OCI-LY1 (cell line): ENCODE results near the gene SEMA3C.

ENCODE experiments used
- H2AFZ ChIP-seq: fragments of 200-600 bp; sonication (generic), shearing (Covaris generic); 2 replicates; pipeline ENCODE4 v1.6.0; 2014; ENCODE audit warnings: antibody characterized with exemption, mild to moderate bottlenecking, low read length
- H3F3A ChIP-seq: fragments of 200-600 bp; sonication (generic), shearing (Covaris generic); 2 replicates; pipeline ENCODE4 v1.6.0; 2014; ENCODE audit warnings: mild to moderate bottlenecking, antibody characterized with exemption, low read length, moderate library complexity; ENCODE audit not compliant: insufficient read depth
- H3K27ac ChIP-seq: fragments of 200-600 bp; sonication (generic); 2 replicates; pipeline ENCODE4 v1.5.1; 2014; ENCODE audit warnings: low read length, mixed run types, mild to moderate bottlenecking, low read depth; ENCODE audit not compliant: poor library complexity, severe bottlenecking
- H3K27me3 ChIP-seq: fragments of 200-600 bp; sonication (generic); 2 replicates; pipeline ENCODE4 v1.6.0; 2014; ENCODE audit warnings: antibody characterized with exemption, mild to moderate bottlenecking, low read length, moderate library complexity; ENCODE audit not compliant: insufficient read depth
- H3K36me3 ChIP-seq: fragments of 200-600 bp; sonication (generic); 2 replicates; pipeline ENCODE4 v1.6.1; 2014; ENCODE audit warnings: mild to moderate bottlenecking, antibody characterized with exemption, low read length, moderate library complexity, mixed read lengths; ENCODE audit not compliant: insufficient read depth
- H3K4me1 ChIP-seq: fragments of 200-600 bp; sonication (generic); 2 replicates; pipeline ENCODE4 v1.5.1; 2014; ENCODE audit warnings: mild to moderate bottlenecking, low read length, moderate library complexity; ENCODE audit not compliant: insufficient read depth, severe bottlenecking
- H3K4me2 ChIP-seq: fragments of 200-600 bp; sonication (generic), shearing (Covaris generic); 2 replicates; pipeline ENCODE4 v1.6.1; 2014; ENCODE audit warnings: low read length
- H3K4me3 ChIP-seq: fragments of 200-600 bp; sonication (generic); 2 replicates; pipeline ENCODE4 v1.5.1; 2014; ENCODE audit warnings: low read length, low read depth, mild to moderate bottlenecking, mixed read lengths; ENCODE audit not compliant: poor library complexity, severe bottlenecking
- H3K79me2 ChIP-seq: fragments of 200-600 bp; shearing (Covaris generic); 2 replicates; pipeline ENCODE4 v1.6.1; 2016; ENCODE audit warnings: mixed run types, low read length, mixed read lengths; ENCODE audit not compliant: insufficient read depth
- H3K9ac ChIP-seq: fragments of 200-600 bp; sonication (generic), shearing (Covaris generic); 2 replicates; pipeline ENCODE4 v1.6.1; 2014; ENCODE audit warnings: mild to moderate bottlenecking, low read length, mixed read lengths
- H3K9me2 ChIP-seq: fragments of 200-600 bp; sonication (generic), shearing (Covaris generic); 2 replicates; pipeline ENCODE4 v1.6.1; 2014; ENCODE audit warnings: low read depth, mild to moderate bottlenecking, low read length, mixed read lengths
- H3K9me3 ChIP-seq: fragments of 200-600 bp; shearing (Covaris generic); 2 replicates; pipeline ENCODE4 v1.6.1; 2014; ENCODE audit warnings: low read length, mixed read lengths
- H4K20me1 ChIP-seq: fragments of 200-600 bp; sonication (generic), shearing (Covaris generic); 2 replicates; pipeline ENCODE4 v1.6.0; 2016; ENCODE audit warnings: mild to moderate bottlenecking, low read length; ENCODE audit not compliant: insufficient read depth
- CTCF ChIP-seq: fragments of 200-600 bp; sonication (generic), shearing (Covaris generic); IDR thresholded peaks from 2 replicates; pipeline ENCODE4 v1.5.1; 2017; ENCODE audit warnings: mild to moderate bottlenecking, antibody characterized with exemption, low read length, moderate library complexity, mixed read lengths
- EZH2 ChIP-seq: fragments of 200-600 bp; sonication (generic), shearing (Covaris generic); IDR thresholded peaks from 2 replicates; pipeline ENCODE4 v1.8.0; 2017; ENCODE audit warnings: borderline replicate concordance, mixed run types, mild to moderate bottlenecking, antibody characterized with exemption, low read length, moderate library complexity, mixed read lengths

SEMA3C gene

GRCh38 chr7:80794631-80795573, 123.9 kb downstream of the SEMA3C start:
- Histone ChIP-seq H2AFZ (no peak overlapping the region), H3K36me3 (no peaks in the 10 kb centered on the region), H3K27ac (no peak overlapping the region), H3K9me2 (no peaks in the 10 kb centered on the region), H3K79me2 (no peaks in the 10 kb centered on the region), H3K4me2 (no peak overlapping the region), H4K20me1 (no peaks in the 10 kb centered on the region), H3K27me3 (no peaks in the 10 kb centered on the region), H3F3A (no peaks in the 10 kb centered on the region), H3K4me3 (no peak overlapping the region), H3K9me3 (no peaks in the 10 kb centered on the region), H3K4me1 (no peaks in the 10 kb centered on the region), H3K9ac (no peak overlapping the region)
- TF ChIP-seq EZH2 = no peak
- no peak for TF ChIP-seq CTCF

GRCh38 chr7:80791509-80791929, 127.3 kb downstream of the SEMA3C start:
- Histone ChIP-seq H3K27ac (no peak overlapping the region), H3K4me3 (no peak overlapping the region), H3K36me3 (no peaks in the 10 kb centered on the region), H3K9me3 (no peaks in the 10 kb centered on the region), H3K9me2 (no peaks in the 10 kb centered on the region), H3K4me1 (no peaks in the 10 kb centered on the region), H2AFZ (no peak overlapping the region), H3K9ac (no peak overlapping the region), H3F3A (no peaks in the 10 kb centered on the region), H4K20me1 (no peaks in the 10 kb centered on the region), H3K79me2 (no peaks in the 10 kb centered on the region), H3K27me3 (no peaks in the 10 kb centered on the region), H3K4me2 (no peak overlapping the region)
- TF ChIP-seq EZH2 = no peak
- no peak for TF ChIP-seq CTCF

- Histone ChIP-seq H3K79me2 (no peaks in the 10 kb centered on the region), H3F3A (no peaks in the 10 kb centered on the region), H3K9me2 (no peaks in the 10 kb centered on the region), H3K4me3 (no peak overlapping the region), H3K27ac (no peak overlapping the region), H3K36me3 (no peaks in the 10 kb centered on the region), H3K4me2 (no peak overlapping the region), H4K20me1 (no peaks in the 10 kb centered on the region), H3K4me1 (no peaks in the 10 kb centered on the region), H3K27me3 (no peaks in the 10 kb centered on the region), H3K9ac (no peak overlapping the region), H2AFZ (no peak overlapping the region), H3K9me3 (no peaks in the 10 kb centered on the region)
- TF ChIP-seq EZH2 (no peak), CTCF (no peak)
Observed at GRCh38 chr7:80790877-80791276, 128.0 kb downstream of the SEMA3C start.
